Stimulated activated effector memory CD8-positive, alpha-beta T cell treated with anti-CD3 and anti-CD28 coated beads, Interleukin-12 subunit alpha, Interleukin-12 subunit beta, amount 100 ng/mL, for 72 hours (primary cell): ENCODE data around the gene TIMM23.

Experiments used
- ATAC-seq: fragments of 150-1000 bp; cut with Tn5 transposase; 2 replicates; pipeline ENCODE4 v1.10.0; 2021
- DNase-seq, 2 donors: peaks; one replicate each; pipeline ENCODE4 v3.0.0; 2021 to 2022; ENCODE audit warnings: low spot score in 2 of 2
- H3K27ac Mint-ChIP-seq: one replicate; pipeline ENCODE4 v1.8.0; 2022; ENCODE audit warnings: mild to moderate bottlenecking, mixed read lengths
- H3K36me3 Mint-ChIP-seq: one replicate; pipeline ENCODE4 v1.8.0; 2022; ENCODE audit warnings: mild to moderate bottlenecking, mixed read lengths
- H3K4me1 Mint-ChIP-seq: one replicate; pipeline ENCODE4 v1.8.0; 2022; ENCODE audit warnings: mixed read lengths
- H3K4me3 Mint-ChIP-seq: one replicate; pipeline ENCODE4 v1.8.0; 2022; ENCODE audit warnings: mild to moderate bottlenecking, mixed read lengths
- H3K9me3 Mint-ChIP-seq: one replicate; pipeline ENCODE4 v1.8.0; 2022; ENCODE audit warnings: mixed read lengths

TIMM23 gene

GRCh38 chr10:46005383-46005782, 33.1 kb downstream of the TIMM23 start:
- Mint-ChIP-seq H3K4me1 (no peaks in the 10 kb centered on the region), H3K36me3 (peaks cover 100% of the 10 kb centered on the region), H3K27ac (no peak overlapping the region), H3K9me3 (no peaks in the 10 kb centered on the region), H3K4me3 (no peak overlapping the region)
- DNase-seq: no peak
- no peak for ATAC-seq

DNA sequence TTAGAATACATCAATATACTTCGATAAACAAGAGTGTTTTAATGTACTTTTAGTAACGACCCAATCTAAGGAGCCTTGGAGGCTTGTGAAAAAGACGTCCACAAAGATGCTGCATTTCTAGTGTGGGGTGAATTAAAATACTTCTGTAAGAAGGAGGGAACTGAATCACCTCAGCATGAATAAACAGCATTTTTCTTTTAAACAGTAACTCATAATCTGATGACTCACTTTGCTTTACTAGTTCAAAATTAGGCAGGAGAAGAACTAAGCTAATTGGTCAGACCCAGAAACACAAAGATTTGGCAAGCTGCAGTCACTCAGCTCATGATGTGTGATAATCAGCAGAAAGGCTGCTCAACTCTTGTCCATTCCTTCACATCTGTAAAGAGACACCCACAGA, 33.9 kb downstream of the TIMM23 start:
- Mint-ChIP-seq H3K4me3 (no peak overlapping the region), H3K36me3 (peaks cover 100% of the 10 kb centered on the region), H3K9me3 (no peaks in the 10 kb centered on the region), H3K4me1 (no peaks in the 10 kb centered on the region), H3K27ac (no peak overlapping the region)
- no peak for ATAC-seq
- no peak for DNase-seq

DNA sequence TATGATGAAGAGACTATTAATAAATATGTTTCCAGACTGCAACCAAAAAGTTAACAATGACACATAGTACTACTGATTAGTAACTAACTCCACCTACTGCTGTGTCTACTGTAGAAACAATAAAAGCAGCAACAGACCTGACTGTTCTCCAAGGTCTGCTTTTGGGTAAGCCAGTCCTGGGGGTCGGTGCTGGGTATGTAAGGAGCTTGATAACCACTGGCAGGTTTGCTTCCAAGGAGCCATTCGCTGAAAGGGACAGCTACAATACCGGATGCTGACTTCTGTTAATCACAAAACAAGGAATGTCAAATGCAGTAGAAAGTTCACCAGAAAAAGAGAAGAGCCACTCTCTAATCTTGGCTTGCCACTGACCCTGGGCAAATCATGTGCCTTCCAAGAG, 40.5 kb downstream of the TIMM23 start:
- DNase-seq (no peak), ATAC-seq (no peak)
- H3K4me3 Mint-ChIP-seq: no peak overlapping the region
- no peak overlapping the region for H3K27ac Mint-ChIP-seq
- H3K4me1 Mint-ChIP-seq: peaks cover 12% of the 10 kb centered on the region
- no peaks in the 10 kb centered on the region for H3K9me3 Mint-ChIP-seq
- H3K36me3 Mint-ChIP-seq: peaks cover 93% of the 10 kb centered on the region

GRCh38 chr10:46014206-46014605, 41.9 kb downstream of the TIMM23 start:
- H3K9me3 Mint-ChIP-seq: no peaks in the 10 kb centered on the region
- H3K27ac Mint-ChIP-seq: no peak overlapping the region
- peaks cover 78% of the 10 kb centered on the region for H3K36me3 Mint-ChIP-seq

GRCh38 chr10:46014683-46015405, 42.6 kb downstream of the TIMM23 start:
- peak overlapping the region; percentile 57 for H3K27ac Mint-ChIP-seq
- H3K36me3 Mint-ChIP-seq: peaks cover 72% of the 10 kb centered on the region
- DNase-seq: no peak
- peaks cover 30% of the 10 kb centered on the region for H3K4me1 Mint-ChIP-seq
- no peak for ATAC-seq
- H3K9me3 Mint-ChIP-seq: no peaks in the 10 kb centered on the region
- H3K4me3 Mint-ChIP-seq: no peak overlapping the region

More at GRCh38 chr10:46014206-46014605, 41.9 kb downstream of the TIMM23 start:
- Mint-ChIP-seq H3K4me1 (peaks cover 24% of the 10 kb centered on the region), H3K4me3 (no peak overlapping the region)
- no peak for DNase-seq
- no peak for ATAC-seq

DNA sequence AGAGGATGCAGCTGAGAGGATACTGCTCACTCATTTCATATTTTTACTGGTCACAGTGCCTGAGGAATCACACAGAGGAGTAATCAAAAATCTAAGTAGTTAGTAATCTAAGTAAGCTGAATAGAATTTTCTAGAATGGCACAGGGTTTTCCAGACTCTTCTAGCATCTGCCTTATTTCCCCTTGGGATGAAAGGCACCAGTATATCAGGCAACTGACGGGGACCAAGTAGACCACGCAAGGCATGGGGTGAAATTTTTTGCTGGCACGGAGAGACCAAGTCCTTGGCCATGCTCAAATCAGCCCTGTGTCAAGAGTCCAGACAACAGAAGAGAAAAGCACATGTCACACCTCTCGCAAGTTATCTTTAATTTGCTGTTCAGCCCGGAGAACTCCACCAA, 43.9 kb downstream of the TIMM23 start:
- no peak for DNase-seq
- Mint-ChIP-seq H3K27ac (peak overlapping the region; percentile 57), H3K4me3 (no peak overlapping the region), H3K36me3 (peaks cover 65% of the 10 kb centered on the region), H3K4me1 (peaks cover 38% of the 10 kb centered on the region), H3K9me3 (no peaks in the 10 kb centered on the region)
- no peak for ATAC-seq

GRCh38 chr10:46016811-46017210, 44.5 kb downstream of the TIMM23 start:
- no peak for DNase-seq
- peaks cover 38% of the 10 kb centered on the region for H3K4me1 Mint-ChIP-seq
- no peak overlapping the region for H3K4me3 Mint-ChIP-seq
- peaks cover 62% of the 10 kb centered on the region for H3K36me3 Mint-ChIP-seq
- ATAC-seq: no peak
- no peaks in the 10 kb centered on the region for H3K9me3 Mint-ChIP-seq
- H3K27ac Mint-ChIP-seq: peak overlapping the region; percentile 57

- ATAC-seq: no peak
- Mint-ChIP-seq H3K27ac (peak overlapping the region; percentile 57), H3K4me1 (peaks cover 46% of the 10 kb centered on the region), H3K36me3 (peaks cover 57% of the 10 kb centered on the region), H3K4me3 (no peak overlapping the region), H3K9me3 (no peaks in the 10 kb centered on the region)
- no peak for DNase-seq
These were observed 45.4 kb downstream of the TIMM23 start for GRCh38 chr10:46017733-46018132.

DNA sequence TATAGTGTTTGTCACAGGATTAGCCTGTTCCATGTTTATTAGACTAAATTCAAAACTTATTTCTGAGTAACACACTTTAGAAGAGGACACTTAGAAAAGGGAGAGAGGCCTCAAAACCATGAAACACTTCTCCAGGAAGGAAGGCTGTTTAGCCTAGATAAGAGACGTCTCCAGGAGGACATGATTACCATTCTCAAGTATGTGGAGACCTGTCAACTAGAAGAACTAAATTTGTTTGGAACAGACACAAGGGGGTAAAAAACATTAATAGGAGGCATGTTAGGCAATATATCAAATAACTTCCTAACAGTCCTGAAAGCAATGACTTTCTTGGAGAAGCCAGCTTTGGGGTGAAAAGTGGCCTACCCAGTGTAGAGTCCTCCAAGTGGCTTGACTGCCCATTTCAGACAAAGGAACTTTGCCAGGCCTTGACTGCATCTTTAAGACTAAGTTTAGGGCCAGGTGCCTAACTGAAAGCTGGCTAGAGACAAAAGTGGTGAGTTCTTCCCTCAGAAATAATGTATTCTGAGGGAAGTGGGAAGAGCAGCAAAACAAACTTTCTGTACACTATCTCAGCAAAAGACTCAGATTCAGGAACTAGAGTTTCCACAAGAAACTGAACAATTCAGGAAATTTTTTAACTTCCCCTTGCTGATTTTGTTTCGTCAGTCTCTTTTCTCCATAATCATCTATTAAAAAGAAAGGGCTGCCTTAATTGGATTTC, 46.3 kb downstream of the TIMM23 start:
- H3K36me3 Mint-ChIP-seq: peaks cover 51% of the 10 kb centered on the region
- peak overlapping the region; percentile 57 for H3K27ac Mint-ChIP-seq
- ATAC-seq (no peak), DNase-seq (no peak)
- H3K4me3 Mint-ChIP-seq: no peak overlapping the region
- H3K9me3 Mint-ChIP-seq: no peaks in the 10 kb centered on the region
- H3K4me1 Mint-ChIP-seq: peaks cover 49% of the 10 kb centered on the region

GRCh38 chr10:46019177-46019528, 46.9 kb downstream of the TIMM23 start:
- ATAC-seq (no peak), DNase-seq (no peak)
- Mint-ChIP-seq H3K36me3 (peaks cover 46% of the 10 kb centered on the region), H3K4me3 (no peak overlapping the region), H3K27ac (peak overlapping the region; percentile 83), H3K4me1 (peaks cover 52% of the 10 kb centered on the region), H3K9me3 (no peaks in the 10 kb centered on the region)

DNA sequence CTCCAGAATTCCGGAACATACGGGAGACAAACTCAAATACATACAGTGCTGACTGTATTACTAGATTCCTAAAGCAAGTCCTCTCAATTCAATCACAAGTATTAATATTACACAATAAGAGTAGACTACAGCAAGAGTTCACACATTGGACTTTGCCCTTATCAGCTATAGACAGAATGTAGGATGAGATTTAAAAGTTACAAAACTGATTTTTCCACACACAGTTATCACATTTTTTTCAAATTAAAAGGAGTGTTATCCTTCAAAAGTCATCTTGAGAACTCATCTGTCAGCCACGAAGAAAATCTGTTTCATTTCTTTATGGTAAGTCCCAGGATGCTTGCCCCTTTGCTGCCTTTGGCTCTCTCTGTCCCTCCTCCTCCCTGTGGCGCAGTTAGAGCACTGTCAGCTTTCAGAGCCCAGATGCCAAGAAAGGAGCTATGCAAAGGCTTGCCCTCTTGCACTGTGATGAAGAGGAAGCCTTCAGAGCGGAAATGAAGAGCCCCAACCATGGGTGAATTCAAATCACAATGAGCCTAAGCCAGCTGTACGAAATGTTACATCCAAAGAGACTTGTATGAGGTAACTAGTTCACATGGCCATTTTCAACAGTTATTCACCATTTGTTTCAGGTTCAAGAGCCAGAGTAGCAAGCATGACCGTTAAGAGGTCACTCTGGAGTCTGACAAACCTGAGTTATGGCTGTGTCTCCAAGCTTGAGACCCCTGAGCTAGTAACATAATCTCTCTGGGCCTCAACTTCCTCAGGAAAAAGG, 47.5 kb downstream of the TIMM23 start:
- ATAC-seq (no peak), DNase-seq (no peak)
- Mint-ChIP-seq H3K9me3 (no peaks in the 10 kb centered on the region), H3K4me1 (peaks cover 58% of the 10 kb centered on the region), H3K27ac (peak overlapping the region; percentile 83), H3K36me3 (peaks cover 39% of the 10 kb centered on the region), H3K4me3 (no peak overlapping the region)

DNA sequence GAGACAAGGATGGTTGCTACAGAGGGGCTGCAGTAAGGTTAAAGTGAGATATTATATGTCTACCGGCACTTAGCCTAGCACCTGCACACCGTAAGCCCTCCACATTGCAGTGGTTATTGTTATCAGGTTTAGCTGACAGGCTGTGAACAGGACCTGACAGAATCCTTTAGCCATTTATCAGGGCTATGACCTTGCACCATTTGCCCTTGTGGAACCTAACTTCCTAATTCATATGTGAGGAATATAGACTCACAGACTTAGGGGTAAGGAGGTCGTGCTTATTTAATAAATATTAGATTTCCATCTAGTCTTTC, 48.0 kb downstream of the TIMM23 start:
- H3K27ac Mint-ChIP-seq: peak overlapping the region; percentile 83
- peaks cover 64% of the 10 kb centered on the region for H3K4me1 Mint-ChIP-seq
- no peak for ATAC-seq
- DNase-seq: no peak
- peaks cover 34% of the 10 kb centered on the region for H3K36me3 Mint-ChIP-seq
- H3K4me3 Mint-ChIP-seq: no peak overlapping the region
- no peaks in the 10 kb centered on the region for H3K9me3 Mint-ChIP-seq

DNA sequence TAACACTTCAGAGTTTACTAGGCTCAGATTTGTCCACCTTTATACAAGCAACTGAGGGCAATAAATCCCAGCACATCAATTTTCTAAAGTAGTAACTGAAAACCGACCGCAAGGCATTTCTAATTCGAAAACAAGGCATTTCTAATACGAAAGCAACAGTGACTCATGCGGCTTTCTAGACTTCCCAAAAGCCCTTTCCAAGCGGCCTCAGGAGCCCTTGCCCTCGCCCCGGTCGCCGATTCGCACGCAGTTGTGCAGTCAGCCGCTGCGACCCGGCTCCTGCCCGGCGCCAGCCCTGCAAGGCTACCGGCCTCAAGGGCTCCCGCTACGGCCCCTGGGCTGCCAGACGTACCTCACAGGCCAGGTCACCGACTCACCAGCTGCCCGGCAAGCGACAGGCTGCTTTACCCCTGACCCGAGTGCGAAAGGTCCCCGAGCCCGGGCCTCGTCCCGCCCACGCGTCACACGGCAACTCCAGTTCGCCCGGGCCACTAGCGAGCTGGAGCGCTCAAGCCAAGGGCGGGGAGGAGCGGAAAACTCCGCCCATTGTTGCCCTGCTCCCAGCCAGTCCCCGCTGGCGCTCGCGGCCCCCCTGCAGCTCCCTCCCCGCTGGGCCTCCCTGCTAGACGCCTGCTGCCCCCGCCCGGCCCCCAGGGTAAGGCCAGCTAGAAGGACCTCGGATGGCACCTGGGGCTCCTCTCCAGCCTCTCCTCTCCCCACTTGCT, 50.9 kb downstream of the TIMM23 start:
- no peaks in the 10 kb centered on the region for H3K9me3 Mint-ChIP-seq
- peak; percentile 94 for ATAC-seq

GRCh38 chr10:46024948-46025347, 52.7 kb downstream of the TIMM23 start:
- H3K36me3 Mint-ChIP-seq: peaks cover 42% of the 10 kb centered on the region
- no peaks in the 10 kb centered on the region for H3K9me3 Mint-ChIP-seq
- H3K4me3 Mint-ChIP-seq: no peak overlapping the region
- DNase-seq (no peak), ATAC-seq (no peak)
- H3K27ac Mint-ChIP-seq: peak overlapping the region; percentile 39
- H3K4me1 Mint-ChIP-seq: peaks cover 73% of the 10 kb centered on the region

More for the DNA sequence above, 50.9 kb downstream of the TIMM23 start:
- Mint-ChIP-seq H3K4me3 (peak overlapping the region; percentile 68), H3K4me1 (peaks cover 72% of the 10 kb centered on the region), H3K27ac (peak overlapping the region; percentile 72), H3K36me3 (peaks cover 36% of the 10 kb centered on the region)
- DNase-seq: peak; percentile 66 to 89

DNA sequence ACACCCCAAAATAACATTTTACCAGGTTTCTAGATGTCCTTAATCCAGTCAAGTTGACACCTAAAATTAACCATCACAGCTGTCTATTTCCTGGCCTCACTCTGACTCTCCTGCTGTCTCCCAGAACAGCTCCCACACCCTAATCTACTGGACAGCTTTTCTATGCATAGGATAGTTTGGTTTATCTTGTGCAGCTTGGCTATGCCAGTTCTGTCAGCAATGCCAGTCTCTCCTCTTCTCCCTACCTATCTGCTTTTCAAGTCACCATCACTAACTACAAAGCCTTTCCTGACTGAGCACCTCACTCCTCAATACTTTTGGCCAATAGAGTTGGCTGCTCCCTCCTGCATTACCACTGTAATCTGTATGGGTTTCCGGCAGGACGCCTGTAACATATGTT, 53.1 kb downstream of the TIMM23 start:
- H3K4me3 Mint-ChIP-seq: peak overlapping the region; percentile 2
- ATAC-seq: no peak
- peak overlapping the region; percentile 39 for H3K27ac Mint-ChIP-seq

More for the DNA sequence above, 53.1 kb downstream of the TIMM23 start:
- DNase-seq: no peak
- Mint-ChIP-seq H3K9me3 (no peaks in the 10 kb centered on the region), H3K4me1 (peaks cover 71% of the 10 kb centered on the region), H3K36me3 (peaks cover 44% of the 10 kb centered on the region)
